Body of pancreas (tissue), 4 donors: ENCODE measurements around the gene RAF1.

ENCODE experiments used
- CTCF ChIP-seq, 7 experiments: fragments of 450-650 bp in 4 of 7; fragments of 200-600 bp in 3 of 7; sonication (generic) in 3 of 7; IDR thresholded peaks; one replicate each; pipeline ENCODE4 v1.5.1; 2016 to 2019; ENCODE audit warnings: antibody characterized with exemption in 7 of 7
- POLR2A ChIP-seq, 3 donors: fragments of 450-650 bp; IDR thresholded peaks; one replicate each; pipeline ENCODE4 v1.6.1; 2016; ENCODE audit warnings: antibody characterized with exemption in 3 of 3, mild to moderate bottlenecking in 2 of 3

GRCh38 chr3:12629560-12629959 is 34.4 kb downstream of the RAF1 start:
- TF ChIP-seq CTCF (IDR thresholded peaks at IDR 0.05) (no peak), POLR2A (IDR thresholded peaks at IDR 0.05) (no peak)
